Neural progenitor cell (in vitro differentiated cells): Measurements from ENCODE around the gene CST3. TPM values are rescaled to one million over a fixed set of nuclear protein-coding genes. Genes with fewer than 3 reads are reported as not detected.

ENCODE experiments used
- DNase-seq: peaks from one replicate; pipeline ENCODE4 v3.0.0-alpha.2; 2016; ENCODE audit warnings: low spot score
- H2AFZ ChIP-seq: fragments of 200-600 bp; sonication (generic); replicated peaks from 2 replicates; pipeline ENCODE4 v1.6.1; 2016; ENCODE audit warnings: antibody characterized with exemption
- H3F3A ChIP-seq: fragments of 200-600 bp; sonication (generic); 2 replicates; pipeline ENCODE4 v1.6.1; 2016; ENCODE audit warnings: antibody characterized with exemption, low read depth
- H3K27ac ChIP-seq: fragments of 200-600 bp; sonication (generic); 2 replicates; pipeline ENCODE4 v1.5.1; 2016; ENCODE audit warnings: mild to moderate bottlenecking
- H3K27me3 ChIP-seq: fragments of 200-600 bp; sonication (generic); 2 replicates; pipeline ENCODE4 v1.6.1; 2016; ENCODE audit warnings: mild to moderate bottlenecking, moderate library complexity
- H3K36me3 ChIP-seq: fragments of 200-600 bp; sonication (generic); 2 replicates; pipeline ENCODE4 v1.5.1; 2016
- H3K4me1 ChIP-seq: fragments of 200-600 bp; sonication (generic); 2 replicates; pipeline ENCODE4 v1.6.1; 2016; ENCODE audit warnings: mixed run types
- H3K4me2 ChIP-seq: fragments of 200-600 bp; sonication (generic); 2 replicates; pipeline ENCODE4 v1.6.1; 2016
- H3K4me3 ChIP-seq: fragments of 200-600 bp; sonication (generic); 2 replicates; pipeline ENCODE4 v1.5.1; 2016
- H3K79me2 ChIP-seq: fragments of 200-600 bp; sonication (generic); 2 replicates; pipeline ENCODE4 v1.6.1; 2016; ENCODE audit warnings: low read depth
- H3K9ac ChIP-seq: fragments of 200-600 bp; sonication (generic); 2 replicates; pipeline ENCODE4 v1.6.1; 2016
- H3K9me3 ChIP-seq: fragments of 200-600 bp; sonication (generic); 2 replicates; pipeline ENCODE4 v1.5.1; 2016; ENCODE audit warnings: low read depth
- H4K20me1 ChIP-seq: fragments of 200-600 bp; sonication (generic); 2 replicates; pipeline ENCODE4 v1.6.1; 2016; ENCODE audit warnings: low read depth
- H3K27ac Mint-ChIP-seq: 3 replicates; pipeline ENCODE4 v1.8.0; 2021; ENCODE audit warnings: mixed read lengths
- H3K27me3 Mint-ChIP-seq: 2 replicates; pipeline ENCODE4 v1.8.0; 2022; ENCODE audit warnings: low read depth, mild to moderate bottlenecking, inconsistent platforms, moderate library complexity, mixed read lengths; ENCODE audit not compliant: insufficient read depth
- H3K36me3 Mint-ChIP-seq: 3 replicates; pipeline ENCODE4 v1.8.0; 2021; ENCODE audit warnings: mixed read lengths
- H3K4me1 Mint-ChIP-seq: 3 replicates; pipeline ENCODE4 v1.8.0; 2021; ENCODE audit warnings: mixed read lengths
- H3K4me3 Mint-ChIP-seq: 3 replicates; pipeline ENCODE4 v1.8.0; 2021; ENCODE audit warnings: mild to moderate bottlenecking, moderate library complexity, mixed read lengths
- H3K9me3 Mint-ChIP-seq: 3 replicates; pipeline ENCODE4 v1.8.0; 2020; ENCODE audit warnings: mixed read lengths
- CTCF ChIP-seq: fragments of 200-600 bp; sonication (generic); IDR thresholded peaks from 2 replicates; pipeline ENCODE4 v1.5.1; 2017; ENCODE audit warnings: antibody characterized with exemption, mild to moderate bottlenecking
- EZH2 ChIP-seq: fragments of 200-600 bp; sonication (generic); IDR thresholded peaks from 2 replicates; pipeline ENCODE4 v1.6.1; 2017; ENCODE audit warnings: antibody characterized with exemption, mild to moderate bottlenecking, moderate library complexity
- EZH2phosphoT487 ChIP-seq: fragments of 200-600 bp; sonication (generic); IDR thresholded peaks from 2 replicates; pipeline ENCODE4 v1.6.1; 2017; ENCODE audit warnings: antibody characterized with exemption
- total RNA-seq: library from RNA; depleted of rRNA; stranded (reverse); fragments of >200 nt; gene quantifications from 2 replicates; pipeline ENCODE4 v1.2.3, GENCODE V29; 2015; ENCODE audit warnings: low replicate concordance

Gene CST3
- total RNA-seq, 1 donor from 2014 or later = 20.8 TPM

GRCh38 chr20:23640018-23640601, 2.4 kb upstream of the CST3 start:
- no peaks in the 10 kb centered on the region for H3K9me3 ChIP-seq

GRCh38 chr20:23639490-23639958, 1.8 kb upstream of the CST3 start:
- DNase-seq = no peak
- peaks cover 6% of the 10 kb centered on the region for H3K4me1 ChIP-seq
- no peak for TF ChIP-seq EZH2phosphoT487
- TF ChIP-seq EZH2 = no peak
- no peak for TF ChIP-seq CTCF
- Mint-ChIP-seq H3K27ac (peak overlapping the region; percentile 97), H3K9me3 (no peaks in the 10 kb centered on the region), H3K36me3 (peaks cover 2% of the 10 kb centered on the region), H3K4me1 (peaks cover 14% of the 10 kb centered on the region), H3K27me3 (peaks cover 7% of the 10 kb centered on the region), H3K4me3 (peak overlapping the region; percentile 74)
- H3K4me2 ChIP-seq = no peak overlapping the region
- H3K4me3 ChIP-seq = no peak overlapping the region
- H3K36me3 ChIP-seq = no peaks in the 10 kb centered on the region
- no peaks in the 10 kb centered on the region for H3K79me2 ChIP-seq
- H4K20me1 ChIP-seq = peaks cover 11% of the 10 kb centered on the region
- no peaks in the 10 kb centered on the region for H3K9me3 ChIP-seq
- H3K9ac ChIP-seq = no peak overlapping the region
- H3K27ac ChIP-seq = no peak overlapping the region
- H2AFZ ChIP-seq = no peak overlapping the region
- peaks cover 14% of the 10 kb centered on the region for H3K27me3 ChIP-seq
- peaks cover 5% of the 10 kb centered on the region for H3F3A ChIP-seq

More at GRCh38 chr20:23640018-23640601, 2.4 kb upstream of the CST3 start:
- Histone ChIP-seq H3K9ac (no peak overlapping the region), H3F3A (peaks cover 5% of the 10 kb centered on the region), H3K79me2 (no peaks in the 10 kb centered on the region), H3K27me3 (peaks cover 14% of the 10 kb centered on the region), H3K27ac (no peak overlapping the region), H2AFZ (no peak overlapping the region), H3K4me2 (no peak overlapping the region), H4K20me1 (peaks cover 11% of the 10 kb centered on the region), H3K4me3 (no peak overlapping the region), H3K4me1 (peaks cover 6% of the 10 kb centered on the region), H3K36me3 (no peaks in the 10 kb centered on the region)
- TF ChIP-seq CTCF = no peak
- TF ChIP-seq EZH2phosphoT487 = no peak
- no peak for TF ChIP-seq EZH2
- Mint-ChIP-seq H3K9me3 (no peaks in the 10 kb centered on the region), H3K27ac (no peak overlapping the region), H3K36me3 (no peaks in the 10 kb centered on the region), H3K4me1 (peaks cover 14% of the 10 kb centered on the region), H3K27me3 (peaks cover 9% of the 10 kb centered on the region), H3K4me3 (no peak overlapping the region)
- no peak for DNase-seq

- Histone ChIP-seq H3K4me2 (no peak overlapping the region), H4K20me1 (peaks cover 11% of the 10 kb centered on the region), H3K9ac (no peak overlapping the region), H3K79me2 (no peaks in the 10 kb centered on the region), H3K4me1 (peaks cover 6% of the 10 kb centered on the region), H2AFZ (no peak overlapping the region), H3K36me3 (no peaks in the 10 kb centered on the region), H3K4me3 (no peak overlapping the region), H3F3A (peaks cover 5% of the 10 kb centered on the region), H3K27me3 (peaks cover 14% of the 10 kb centered on the region), H3K27ac (no peak overlapping the region), H3K9me3 (no peaks in the 10 kb centered on the region)
- H3K4me3 Mint-ChIP-seq = no peak overlapping the region
- H3K27ac Mint-ChIP-seq = no peak overlapping the region
- no peak for DNase-seq
- H3K27me3 Mint-ChIP-seq = peaks cover 6% of the 10 kb centered on the region
- H3K4me1 Mint-ChIP-seq = peaks cover 14% of the 10 kb centered on the region
- TF ChIP-seq EZH2phosphoT487 (no peak), CTCF (no peak)
- peaks cover 5% of the 10 kb centered on the region for H3K36me3 Mint-ChIP-seq
- no peaks in the 10 kb centered on the region for H3K9me3 Mint-ChIP-seq
These were observed 554 bp upstream of the CST3 start for GRCh38 chr20:23638309-23638708.
